Measurements from ENCODE around the gene MEGF6. TPM values are rescaled to one million over a fixed set of nuclear protein-coding genes. Genes with fewer than 3 reads are reported as not detected.

MEGF6 gene
- total and polyA plus RNA-seq, 2 donors (not counting 3 experiments of a cell fraction or from before 2014, with no cell fraction given): 22.5 to 63.7 TPM

DNA sequence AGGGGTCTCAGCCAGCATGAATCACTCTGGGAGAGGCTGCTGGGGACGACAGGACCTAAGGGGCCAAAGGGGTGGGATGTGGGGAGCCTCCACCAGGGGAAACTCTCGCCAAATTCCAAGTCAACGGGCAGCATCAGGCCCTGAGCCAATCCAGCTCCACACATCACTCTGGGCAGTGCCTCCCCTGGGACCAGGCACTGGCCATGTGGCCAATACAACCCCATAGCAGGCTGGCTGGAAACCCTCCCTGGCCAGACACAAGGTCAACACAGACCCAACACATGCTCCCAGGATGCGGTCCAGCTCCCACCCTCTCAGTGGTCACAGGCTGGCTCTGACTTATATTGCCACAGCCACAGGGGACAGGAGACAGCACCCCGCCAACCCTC is 60.0 kb downstream of the MEGF6 start:
- no peaks in the 10 kb centered on the region for H3K27me3 ChIP-seq (ENCODE audit: control insufficient read depth in 2 of 2, insufficient read depth in 2 of 2, low read length in 2 of 2)
- intact Hi-C loops (cut with micrococcal nuclease): no loop called here
- no peak overlapping the region for H2AFZ ChIP-seq (ENCODE audit: low read depth, low read length)
- dilution Hi-C loops (cut with MboI; ENCODE audit: extremely low pct_ligation_motif_present, low sequenced_read_pairs): no loop called here
- ChIA-PET CTCF (interaction anchor here (1.0 to 1.6 kb wide), 3 partner anchors 9 to 21 kb away, joined by 3 to 4 read pairs (median 3); no protein-coding TSS in a partner anchor), POLR2A (no interaction called here)
- no peak overlapping the region for H3K4me2 ChIP-seq (ENCODE audit: insufficient read depth, low read length)
- FAIRE-seq: no peak
- H3K9ac ChIP-seq (replicated peaks; ENCODE audit: extremely low read depth, insufficient read depth, low read length): no peak overlapping the region
- TF ChIP-seq POLR2AphosphoS5 (IDR thresholded peaks at IDR 0.05; ENCODE audit: insufficient read depth, low read depth, low read length) (no peak), EZH2 (IDR thresholded peaks at IDR 0.05; ENCODE audit: borderline replicate concordance, low read depth, low read length, severe bottlenecking) (no peak), GATA2 (IDR thresholded peaks at IDR 0.05; ENCODE audit: insufficient read depth, insufficient read length, low read depth, low read length) (no peak), FOS (IDR thresholded peaks at IDR 0.05; ENCODE audit: borderline replicate concordance, insufficient read depth, low read length) (no peak), POLR2A (IDR thresholded peaks at IDR 0.05; ENCODE audit: low read depth, low read length) (no peak), MYC (IDR thresholded peaks at IDR 0.05; ENCODE audit: low read depth, low read length) (no peak), JUN (IDR thresholded peaks at IDR 0.05; ENCODE audit: borderline replicate concordance, insufficient read depth, insufficient read length, low read depth) (no peak)
- TF ChIP-seq, protein P1, sequence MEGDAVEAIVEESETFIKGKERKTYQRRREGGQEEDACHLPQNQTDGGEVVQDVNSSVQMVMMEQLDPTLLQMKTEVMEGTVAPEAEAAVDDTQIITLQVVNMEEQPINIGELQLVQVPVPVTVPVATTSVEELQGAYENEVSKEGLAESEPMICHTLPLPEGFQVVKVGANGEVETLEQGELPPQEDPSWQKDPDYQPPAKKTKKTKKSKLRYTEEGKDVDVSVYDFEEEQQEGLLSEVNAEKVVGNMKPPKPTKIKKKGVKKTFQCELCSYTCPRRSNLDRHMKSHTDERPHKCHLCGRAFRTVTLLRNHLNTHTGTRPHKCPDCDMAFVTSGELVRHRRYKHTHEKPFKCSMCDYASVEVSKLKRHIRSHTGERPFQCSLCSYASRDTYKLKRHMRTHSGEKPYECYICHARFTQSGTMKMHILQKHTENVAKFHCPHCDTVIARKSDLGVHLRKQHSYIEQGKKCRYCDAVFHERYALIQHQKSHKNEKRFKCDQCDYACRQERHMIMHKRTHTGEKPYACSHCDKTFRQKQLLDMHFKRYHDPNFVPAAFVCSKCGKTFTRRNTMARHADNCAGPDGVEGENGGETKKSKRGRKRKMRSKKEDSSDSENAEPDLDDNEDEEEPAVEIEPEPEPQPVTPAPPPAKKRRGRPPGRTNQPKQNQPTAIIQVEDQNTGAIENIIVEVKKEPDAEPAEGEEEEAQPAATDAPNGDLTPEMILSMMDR (IDR thresholded peaks at IDR 0.05; ENCODE audit: extremely low read depth in 1 of 2, insufficient read depth in 1 of 2, low read depth in 1 of 2, low read length in 2 of 2): no peak
- TF ChIP-seq, protein P2, sequence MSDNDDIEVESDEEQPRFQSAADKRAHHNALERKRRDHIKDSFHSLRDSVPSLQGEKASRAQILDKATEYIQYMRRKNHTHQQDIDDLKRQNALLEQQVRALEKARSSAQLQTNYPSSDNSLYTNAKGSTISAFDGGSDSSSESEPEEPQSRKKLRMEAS (IDR thresholded peaks at IDR 0.05; ENCODE audit: insufficient read depth, insufficient read length): no peak
- H3K79me2 ChIP-seq (ENCODE audit: control insufficient read depth, insufficient read depth, low read length): no peaks in the 10 kb centered on the region
- H4K20me1 ChIP-seq (replicated peaks; ENCODE audit: control insufficient read depth, extremely low read depth, insufficient read depth, low read length): no peaks in the 10 kb centered on the region
- no peaks in the 10 kb centered on the region for H3K9me3 ChIP-seq (replicated peaks; ENCODE audit: control insufficient read depth, insufficient read depth, low read length)
- DNase-seq (ENCODE audit: low read depth, low spot score): no peak
- H3K27ac ChIP-seq (ENCODE audit: insufficient read depth, low read depth, low read length): no peak overlapping the region
- no peak overlapping the region for H3K4me3 ChIP-seq (replicated peaks in 1 of 3; ENCODE audit: insufficient read depth in 1 of 3, low read depth in 1 of 3, low read length in 3 of 3)
- BruUV-seq (replicated peaks): no TSS peak
- no peaks in the 10 kb centered on the region for H3K36me3 ChIP-seq (ENCODE audit: control insufficient read depth in 2 of 2, extremely low read depth in 1 of 2, insufficient read depth in 2 of 2, low read length in 2 of 2)
- H3K4me1 ChIP-seq (ENCODE audit: control insufficient read depth, extremely low read depth, insufficient read depth, low read length): no peaks in the 10 kb centered on the region
- H3K9me1 ChIP-seq (replicated peaks; ENCODE audit: control insufficient read depth, extremely low read depth, insufficient read depth, low read length): no peaks in the 10 kb centered on the region

Measured in endothelial cell of umbilical vein (primary cell).